Measurements from ENCODE around the gene ZNF354C. TPM values are rescaled to one million over a fixed set of nuclear protein-coding genes. Genes with fewer than 3 reads are reported as not detected.

ZNF354C gene
- total RNA-seq (1 to 10 TPM; 4.6 to 4.8 TPM), polyA plus RNA-seq (ENCODE audit: insufficient read depth, low read depth, low replicate concordance) (4.0 TPM)
- long read RNA-seq, donor 1, full-length matches to known transcripts: 6 of 6 reads
- long read RNA-seq, donor 1, partial matches to known transcripts: 0 of 6 reads
- long read RNA-seq, donor 1, other reads (novel, unspliced or antisense): 0 of 6 reads
- long read RNA-seq, donor 2, full-length matches to known transcripts: 3 of 3 reads
- long read RNA-seq, donor 2, partial matches to known transcripts: 0 of 3 reads
- long read RNA-seq, donor 2, other reads (novel, unspliced or antisense): 0 of 3 reads

- intact Hi-C loops (cut with DNase I; ENCODE audit: low total_unique reads): loop anchor here (5.0 kb wide), 1 partner anchor 333 kb away; no protein-coding TSS in a partner anchor
- Histone ChIP-seq H3K27ac (peak within 1 kb of the TSS; percentile 59 to 75), H3K27me3 (no peaks in the 10 kb centered on the region), H3K4me3 (peak within 1 kb of the TSS; percentile 69 to 85), H3K9me3 (no peaks in the 10 kb centered on the region), H3K36me3 (ENCODE audit: low read depth, missing control alignments) (no peaks in the 10 kb centered on the region), H3K4me1 (peaks cover 8% of the 10 kb centered on the region)
- 1 to 2% methylated on average over 17 to 70 of the region's 81 CpGs for WGBS, 2 donors
- peak; percentile 93 for DNase-seq
- TF ChIP-seq POLR2A (IDR thresholded peaks at IDR 0.05): no peak
- TF ChIP-seq CTCF (IDR thresholded peaks at IDR 0.05): no peak
These were observed at the start of gene ZNF354C for GRCh38 chr5:179060116-179061008. Gene ZNF354C, plus strand, starts transcription at chr5:179060373. Its CDS starts 1,696 bp downstream, at chr5:179062069.

DNA sequence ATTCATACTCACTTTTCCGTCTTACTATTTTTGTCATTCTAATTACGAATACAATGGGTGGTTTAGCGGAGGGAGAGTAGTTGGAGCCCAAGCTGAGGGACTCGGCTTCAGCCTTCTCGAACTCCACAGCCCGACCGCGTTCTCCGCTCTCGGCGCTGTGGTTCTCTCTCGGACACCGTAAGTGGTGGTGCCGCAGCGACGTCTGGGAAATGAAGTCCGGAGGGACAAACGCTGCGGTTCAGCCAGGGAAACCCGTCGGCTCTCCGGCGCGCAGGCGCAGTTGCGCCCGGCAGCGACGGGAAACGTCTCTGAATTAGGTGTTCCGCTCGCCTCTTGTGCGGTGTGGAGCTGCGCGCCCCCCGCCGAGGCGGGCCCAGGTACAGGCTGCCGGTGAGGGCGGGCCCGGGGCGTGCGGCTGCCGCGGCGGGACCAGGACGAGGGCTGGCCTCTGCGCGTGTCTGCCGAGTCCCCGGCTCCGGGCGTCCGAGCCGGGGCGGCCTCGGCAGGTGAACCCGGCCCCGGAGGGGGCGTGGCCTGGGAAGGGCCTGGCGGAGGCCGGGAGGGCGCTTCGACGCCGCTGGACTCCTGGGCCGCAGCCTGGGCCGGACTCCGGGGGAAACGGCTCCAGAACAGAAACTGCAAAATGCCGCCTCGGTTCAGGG is 36.5 kb upstream of the ZNF354C start, which contains the start of gene ZNF879:
ZNF879 (plus strand) TSS at position 277 of the 662 bp plus-strand sequence. CDS start 1,201 bp downstream, outside the sequence.
- Histone ChIP-seq H3K4me3 (peak within 1 kb of the TSS; percentile 68 to 81), H3K36me3 (ENCODE audit: low read depth, missing control alignments) (no peaks in the 10 kb centered on the region), H3K9me3 (no peaks in the 10 kb centered on the region), H3K27ac (peak within 1 kb of the TSS; percentile 70 to 92), H3K4me1 (peaks cover 8% of the 10 kb centered on the region), H3K27me3 (no peaks in the 10 kb centered on the region)
- DNase-seq: peak; percentile 96
- 1% methylated on average over 22 to 70 of the region's 72 CpGs for WGBS, 2 donors
- intact Hi-C loops (cut with DNase I; ENCODE audit: low total_unique reads): no loop called here
- peak in 1 of 3 experiments; percentile 11 for TF ChIP-seq CTCF (IDR thresholded peaks at IDR 0.05)
- TF ChIP-seq POLR2A (IDR thresholded peaks at IDR 0.05): no peak

- intact Hi-C loops (cut with DNase I; ENCODE audit: low total_unique reads): no loop called here
- DNase-seq: no peak
- Histone ChIP-seq H3K27me3 (no peaks in the 10 kb centered on the region), H3K4me3 (no peak overlapping the region), H3K27ac (no peak overlapping the region), H3K9me3 (no peaks in the 10 kb centered on the region), H3K4me1 (no peaks in the 10 kb centered on the region), H3K36me3 (ENCODE audit: low read depth, missing control alignments) (peaks cover 5% of the 10 kb centered on the region)
- TF ChIP-seq POLR2A (IDR thresholded peaks at IDR 0.05): no peak
- no peak for TF ChIP-seq CTCF (IDR thresholded peaks at IDR 0.05)
- WGBS, 2 donors: 93 to 98% methylated on average over 7 of the region's 7 CpGs
These were observed 27.1 kb upstream of the ZNF354C start for GRCh38 chr5:179033004-179033580.

GRCh38 chr5:179044765-179045164 is 15.4 kb upstream of the ZNF354C start:
- no peak for DNase-seq
- Histone ChIP-seq H3K4me1 (no peaks in the 10 kb centered on the region), H3K4me3 (no peak overlapping the region), H3K27me3 (no peaks in the 10 kb centered on the region), H3K9me3 (no peaks in the 10 kb centered on the region), H3K36me3 (ENCODE audit: low read depth, missing control alignments) (no peaks in the 10 kb centered on the region), H3K27ac (no peak overlapping the region)
- no peak for TF ChIP-seq POLR2A (IDR thresholded peaks at IDR 0.05)
- no peak for TF ChIP-seq CTCF (IDR thresholded peaks at IDR 0.05)
- WGBS, 2 donors: 71 to 80% methylated on average over 2 of the region's 2 CpGs
- intact Hi-C loops (cut with DNase I; ENCODE audit: low total_unique reads): no loop called here

All from testis (tissue), 5 donors.